Sigmoid colon (tissue), 7 donors: ENCODE measurements around the gene ETV6. TPM values are rescaled to one million over a fixed set of nuclear protein-coding genes. Genes with fewer than 3 reads are reported as not detected.

Source experiments
- DNase-seq: peaks from one replicate; pipeline ENCODE4 v3.0.0-alpha.2; 2019
- H3K27ac ChIP-seq, 4 donors: fragments of 200-600 bp; sonication (generic); one replicate each; pipeline ENCODE4 v1.5.1; 2016 to 2019; ENCODE audit warnings: mild to moderate bottlenecking in 1 of 4
- H3K27me3 ChIP-seq, 3 donors: fragments of 200-600 bp; sonication (generic); one replicate each; pipeline ENCODE4 v1.5.1; 2019; ENCODE audit warnings: mild to moderate bottlenecking in 1 of 3
- H3K36me3 ChIP-seq, 4 donors: fragments of 200-600 bp; sonication (generic); one replicate each; pipeline ENCODE4 v1.5.1; 2016 to 2019
- H3K4me1 ChIP-seq, 4 donors: fragments of 200-600 bp; sonication (generic); one replicate each; pipeline ENCODE4 v1.5.1; 2017 to 2019
- H3K4me3 ChIP-seq, 4 donors: fragments of 200-600 bp; sonication (generic); one replicate each; pipeline ENCODE4 v1.5.1; 2017 to 2019; ENCODE audit warnings: mild to moderate bottlenecking in 2 of 4, moderate library complexity in 1 of 4
- H3K9me3 ChIP-seq, 4 donors: fragments of 200-600 bp in 3 of 4; sonication (generic) in 3 of 4; one replicate each; pipeline versions ENCODE4 v1.5.1 to v1.6.1; 2013 to 2019
- EP300 ChIP-seq, 4 donors: sonication (generic); formaldehyde crosslinking; IDR thresholded peaks; one replicate each; pipeline ENCODE4 v1.6.1; 2017; ENCODE audit warnings: antibody characterized with exemption in 4 of 4
- POLR2A ChIP-seq, 2 donors: fragments of 450-650 bp; IDR thresholded peaks; one replicate each; pipeline ENCODE4 v1.6.1; 2016; ENCODE audit warnings: antibody characterized with exemption in 2 of 2, mild to moderate bottlenecking in 2 of 2, moderate library complexity in 2 of 2
- POLR2AphosphoS5 ChIP-seq, 4 donors: sonication (generic); formaldehyde crosslinking; IDR thresholded peaks; one replicate each; pipeline ENCODE4 v1.6.1; 2017; ENCODE audit warnings: antibody characterized with exemption in 4 of 4
- WGBS, 2 donors: extraction: QIAGEN DNeasy Blood & Tissue Kit; methylation state at CpG; one replicate each; pipeline ENCODE4 v1.1.7; 2013; 5-methylcytosine and 5-hydroxymethylcytosine counted together
- intact Hi-C: fragments of 100-400 bp; cut with DNase I; formaldehyde crosslinking; loops from one replicate; pipeline ENCODE4 v1.15.1; 2023
- polyA plus RNA-seq, 3 donors: library from polyadenylated mRNA; stranded (reverse); fragments of 200-250 nt; gene quantifications; one replicate each; pipeline ENCODE4 v1.2.3, GENCODE V29; 2013
- total RNA-seq, 4 donors: library from RNA; depleted of rRNA; stranded (reverse); fragments of >200 nt; gene quantifications; one replicate each; pipeline ENCODE4 v1.1.0, GENCODE V29; 2016
- TF ChIP-seq, protein P1 (sequence below), 4 experiments: fragments of 450-650 bp in 3 of 4; fragments of 200-600 bp in 1 of 4; IDR thresholded peaks; one replicate each; pipeline ENCODE4 v1.5.1; 2016 to 2019; ENCODE audit warnings: antibody characterized with exemption in 4 of 4, mild to moderate bottlenecking in 3 of 4, moderate library complexity in 2 of 4
- donor health status: healthy with polysubstance abuse.
- donor health status: Bipolar disorder and iron deficiency.
- donor health status: healthy.

Gene ETV6
- total and polyA plus RNA-seq, 7 donors: 8.4 to 35.2 (median 16.3) TPM

DNA sequence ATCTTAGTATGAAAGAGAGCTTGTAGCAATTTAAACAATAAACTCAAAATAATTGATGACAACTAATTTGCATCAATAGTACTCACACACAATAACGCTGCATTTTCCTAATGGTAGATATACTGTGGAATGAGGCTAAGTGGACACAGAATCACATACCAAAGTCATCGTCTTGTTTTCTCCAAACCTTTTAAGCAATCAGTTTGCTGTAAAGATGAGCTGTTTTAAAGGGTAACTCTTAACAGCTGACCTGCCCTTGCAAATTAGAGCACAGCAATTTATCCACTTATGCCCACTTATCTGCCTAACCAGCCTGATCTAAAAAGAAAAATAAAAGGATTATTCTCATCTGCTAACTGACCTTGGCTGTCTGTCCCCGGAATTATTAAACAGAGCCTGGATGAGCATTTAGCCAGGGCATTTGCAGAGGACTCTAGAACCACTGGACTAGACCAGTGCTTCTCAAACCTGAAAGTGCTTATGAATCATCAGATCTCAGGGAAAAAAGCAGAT, 247.0 kb downstream of the ETV6 start:
- WGBS, 2 donors: 87 to 89% methylated on average over 3 of the region's 3 CpGs

DNA sequence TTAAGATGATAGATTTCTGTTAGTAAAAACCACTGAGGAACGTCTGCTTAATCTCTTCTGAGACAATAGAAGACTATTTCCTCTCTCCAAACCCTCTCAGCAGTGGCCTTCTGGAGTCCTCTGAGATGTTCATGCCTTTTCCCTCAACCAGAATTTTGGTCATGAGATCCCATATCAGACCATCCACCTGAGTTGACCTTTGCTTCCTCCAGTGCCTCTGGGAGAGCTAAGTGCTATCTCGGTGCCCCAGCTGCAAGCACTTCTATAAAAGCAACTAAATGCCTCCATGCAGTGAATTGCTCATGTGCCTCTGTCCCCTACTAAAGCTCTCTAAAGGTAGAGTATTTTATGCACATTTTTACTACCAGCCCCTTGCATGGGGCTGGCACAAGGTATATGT, 248.4 kb downstream of the ETV6 start:
- Histone ChIP-seq H3K27ac (no peak overlapping the region), H3K4me1 (no peaks in the 10 kb centered on the region), H3K4me3 (no peak overlapping the region), H3K9me3 (no peaks in the 10 kb centered on the region), H3K36me3 (peaks cover 0 to 17% (median under 1%) of the 10 kb centered on the region in 4 donors), H3K27me3 (no peaks in the 10 kb centered on the region)
- WGBS, 2 donors: 64 to 78% methylated on average over 2 of the region's 2 CpGs
- DNase-seq: no peak
- TF ChIP-seq POLR2A (IDR thresholded peaks at IDR 0.05) (no peak), EP300 (IDR thresholded peaks at IDR 0.05) (no peak), POLR2AphosphoS5 (IDR thresholded peaks at IDR 0.05) (no peak)
- TF ChIP-seq, protein P1, sequence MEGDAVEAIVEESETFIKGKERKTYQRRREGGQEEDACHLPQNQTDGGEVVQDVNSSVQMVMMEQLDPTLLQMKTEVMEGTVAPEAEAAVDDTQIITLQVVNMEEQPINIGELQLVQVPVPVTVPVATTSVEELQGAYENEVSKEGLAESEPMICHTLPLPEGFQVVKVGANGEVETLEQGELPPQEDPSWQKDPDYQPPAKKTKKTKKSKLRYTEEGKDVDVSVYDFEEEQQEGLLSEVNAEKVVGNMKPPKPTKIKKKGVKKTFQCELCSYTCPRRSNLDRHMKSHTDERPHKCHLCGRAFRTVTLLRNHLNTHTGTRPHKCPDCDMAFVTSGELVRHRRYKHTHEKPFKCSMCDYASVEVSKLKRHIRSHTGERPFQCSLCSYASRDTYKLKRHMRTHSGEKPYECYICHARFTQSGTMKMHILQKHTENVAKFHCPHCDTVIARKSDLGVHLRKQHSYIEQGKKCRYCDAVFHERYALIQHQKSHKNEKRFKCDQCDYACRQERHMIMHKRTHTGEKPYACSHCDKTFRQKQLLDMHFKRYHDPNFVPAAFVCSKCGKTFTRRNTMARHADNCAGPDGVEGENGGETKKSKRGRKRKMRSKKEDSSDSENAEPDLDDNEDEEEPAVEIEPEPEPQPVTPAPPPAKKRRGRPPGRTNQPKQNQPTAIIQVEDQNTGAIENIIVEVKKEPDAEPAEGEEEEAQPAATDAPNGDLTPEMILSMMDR (IDR thresholded peaks at IDR 0.05): no peak
- intact Hi-C loops: no loop called here

More for the DNA sequence above, 247.0 kb downstream of the ETV6 start:
- Histone ChIP-seq H3K27me3 (no peaks in the 10 kb centered on the region), H3K4me3 (no peak overlapping the region), H3K9me3 (no peaks in the 10 kb centered on the region), H3K36me3 (peaks cover 0 to 32% (median 5%) of the 10 kb centered on the region in 4 donors), H3K4me1 (peaks cover 0 to 4% (median 0%) of the 10 kb centered on the region in 4 donors), H3K27ac (no peak overlapping the region)
- intact Hi-C loops: no loop called here
- no peak for DNase-seq
- TF ChIP-seq POLR2A (IDR thresholded peaks at IDR 0.05): no peak
- TF ChIP-seq, protein P1 (IDR thresholded peaks at IDR 0.05): no peak
- TF ChIP-seq POLR2AphosphoS5 (IDR thresholded peaks at IDR 0.05): no peak
- TF ChIP-seq EP300 (IDR thresholded peaks at IDR 0.05): no peak

DNA sequence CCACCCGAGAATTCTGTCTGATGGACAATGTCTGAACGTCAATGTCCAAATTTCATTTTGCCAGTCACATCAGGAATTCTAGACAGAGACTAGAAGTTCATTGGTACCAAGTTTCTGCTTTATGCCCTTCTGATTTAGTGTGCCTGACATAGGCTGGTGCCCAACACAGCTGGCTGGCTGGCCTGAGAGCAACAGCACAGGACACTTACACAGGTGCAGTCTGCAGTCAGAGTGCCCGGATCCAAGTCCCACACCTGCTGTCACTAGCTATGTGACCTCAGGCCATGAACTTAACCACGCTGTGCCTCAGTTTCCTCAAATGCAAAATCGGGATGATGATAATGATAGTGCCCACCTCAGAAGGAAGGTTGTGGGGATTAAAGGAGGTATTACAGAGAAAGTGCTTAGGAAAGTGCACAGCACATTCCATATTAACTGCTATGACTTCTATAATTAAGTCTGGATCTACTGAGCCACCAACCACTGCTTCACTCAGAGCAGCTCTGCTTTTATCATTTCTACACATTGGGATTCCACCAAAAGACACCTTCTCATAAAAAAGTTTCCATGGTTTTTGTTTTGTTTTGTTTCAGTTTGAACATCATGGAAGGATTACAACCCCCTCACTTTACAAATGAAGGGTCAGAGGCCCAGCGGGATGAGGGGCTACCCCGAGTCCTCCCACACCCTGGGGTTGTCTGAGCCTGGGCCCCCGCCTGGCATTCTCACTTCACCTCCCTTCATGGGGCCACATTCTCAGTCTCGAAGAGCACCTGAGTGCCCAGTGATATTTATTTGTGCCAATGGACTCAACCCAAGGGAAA, 252.4 kb downstream of the ETV6 start:
- intact Hi-C loops: no loop called here
- WGBS, 2 donors: 86 to 90% methylated on average over 9 of the region's 9 CpGs

DNA sequence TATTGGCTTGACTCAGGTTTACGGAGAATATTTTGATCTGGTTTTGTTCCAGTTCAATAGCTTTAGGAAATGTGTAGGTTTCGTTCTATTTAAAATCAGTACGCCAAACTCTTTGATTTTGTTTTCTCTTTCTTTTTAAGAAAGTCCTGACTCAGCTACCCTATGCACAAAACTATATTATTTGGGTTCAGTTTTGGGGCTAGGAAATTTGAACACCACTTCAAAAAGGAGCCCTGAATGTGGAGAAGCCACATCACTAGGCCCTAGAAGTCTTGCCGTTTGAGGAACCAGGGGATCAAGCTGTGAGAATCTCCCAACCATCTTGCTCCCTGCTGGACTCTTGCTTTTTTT, 253.0 kb downstream of the ETV6 start:
- Histone ChIP-seq H3K4me3 (no peak overlapping the region), H3K4me1 (peaks cover 0 to 8% (median 6%) of the 10 kb centered on the region in 4 donors), H3K36me3 (no peaks in the 10 kb centered on the region), H3K27me3 (no peaks in the 10 kb centered on the region), H3K27ac (no peak overlapping the region), H3K9me3 (no peaks in the 10 kb centered on the region)
- DNase-seq: no peak
- 68 to 94% methylated on average over 4 of the region's 4 CpGs for WGBS, 2 donors
- intact Hi-C loops: no loop called here
- TF ChIP-seq POLR2AphosphoS5 (IDR thresholded peaks at IDR 0.05) (no peak), EP300 (IDR thresholded peaks at IDR 0.05) (no peak)
- TF ChIP-seq, protein P1 (IDR thresholded peaks at IDR 0.05): no peak

More for the DNA sequence above, 252.4 kb downstream of the ETV6 start:
- H3K27me3 ChIP-seq: no peaks in the 10 kb centered on the region
- DNase-seq: no peak
- TF ChIP-seq POLR2AphosphoS5 (IDR thresholded peaks at IDR 0.05): no peak
- no peak for TF ChIP-seq EP300 (IDR thresholded peaks at IDR 0.05)
- TF ChIP-seq, protein P1 (IDR thresholded peaks at IDR 0.05): no peak
- TF ChIP-seq POLR2A (IDR thresholded peaks at IDR 0.05): no peak
- H3K9me3 ChIP-seq: no peaks in the 10 kb centered on the region
- peaks cover 0 to 6% (median 4%) of the 10 kb centered on the region in 4 donors for H3K4me1 ChIP-seq
- H3K36me3 ChIP-seq: no peaks in the 10 kb centered on the region
- no peak overlapping the region for H3K4me3 ChIP-seq
- H3K27ac ChIP-seq: no peak overlapping the region
